Fibroblast of skin of left biceps (primary cell): Measurements from ENCODE around the gene PRR35.

Experiments
- DNase-seq, 2 experiments: peaks; one replicate each; pipeline ENCODE4 v3.0.0-alpha.2; 2013; ENCODE audit warnings: low read depth in 2 of 2

Gene PRR35

GRCh38 chr16:560204-560700 is at the start of gene PRR35:
PRR35 (plus strand) TSS chr16:560394; CDS start chr16:563295, 2,901 bp downstream.
- no peak for DNase-seq

- DNase-seq: no peak
Measured at GRCh38 chr16:512802-513201, 47.4 kb upstream of the PRR35 start.

GRCh38 chr16:513950-514349 is 46.2 kb upstream of the PRR35 start:
- DNase-seq: no peak

DNA sequence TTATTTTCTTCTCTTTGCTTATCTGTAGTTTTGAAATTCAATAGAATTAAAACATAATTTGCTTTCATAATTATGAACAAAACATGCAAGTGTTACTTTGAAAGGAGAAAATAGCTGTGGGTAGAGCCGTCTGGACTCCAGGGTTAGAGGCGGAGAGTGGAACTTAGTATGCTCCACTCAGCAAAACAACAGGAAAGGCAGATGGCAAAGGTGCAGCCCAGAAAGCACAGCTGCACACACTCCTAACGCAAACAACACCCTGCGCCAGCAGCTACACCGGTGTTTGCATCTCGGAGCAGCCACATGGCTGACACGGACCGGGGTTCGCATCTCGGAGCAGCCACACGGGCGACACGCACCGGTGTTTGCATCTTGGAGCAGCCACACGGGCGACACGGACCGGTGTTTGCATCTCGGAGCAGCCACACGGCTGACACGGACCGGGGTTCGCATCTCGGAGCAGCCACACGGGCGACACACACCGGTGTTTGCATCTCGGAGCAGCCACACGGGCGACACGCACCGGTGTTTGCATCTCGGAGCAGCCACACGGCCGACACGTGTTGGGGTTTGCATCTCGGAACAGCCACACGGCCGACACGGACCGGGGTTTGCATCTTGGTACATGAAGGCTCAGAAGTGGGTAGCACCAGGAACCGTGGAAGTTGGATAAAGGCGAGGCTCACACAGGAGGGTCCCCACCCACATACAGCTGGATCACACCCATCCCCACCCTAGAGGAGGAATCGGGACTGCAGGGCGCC is 44.8 kb upstream of the PRR35 start:
- DNase-seq: no peak

GRCh38 chr16:515939-516226 is 44.3 kb upstream of the PRR35 start:
- no peak for DNase-seq

DNA sequence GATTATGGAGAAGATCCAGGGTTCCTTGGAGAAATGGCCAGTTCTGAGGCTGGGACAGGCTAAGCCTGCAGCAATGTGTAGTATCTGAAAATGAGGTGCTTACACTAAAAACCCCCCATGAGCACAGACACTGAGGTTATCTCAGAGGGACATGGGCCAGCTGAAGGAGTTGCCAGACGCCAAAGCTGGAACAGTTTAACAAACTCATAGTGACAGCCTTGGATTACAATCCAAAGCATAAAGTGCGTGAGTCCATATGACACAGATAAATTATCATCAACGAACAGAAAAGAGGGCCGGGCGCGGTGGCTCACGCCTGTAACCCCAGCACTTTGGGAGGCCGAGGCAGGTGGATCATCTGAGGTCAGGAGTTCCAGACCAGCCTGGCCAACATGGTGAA is 43.9 kb upstream of the PRR35 start:
- no peak for DNase-seq

DNA sequence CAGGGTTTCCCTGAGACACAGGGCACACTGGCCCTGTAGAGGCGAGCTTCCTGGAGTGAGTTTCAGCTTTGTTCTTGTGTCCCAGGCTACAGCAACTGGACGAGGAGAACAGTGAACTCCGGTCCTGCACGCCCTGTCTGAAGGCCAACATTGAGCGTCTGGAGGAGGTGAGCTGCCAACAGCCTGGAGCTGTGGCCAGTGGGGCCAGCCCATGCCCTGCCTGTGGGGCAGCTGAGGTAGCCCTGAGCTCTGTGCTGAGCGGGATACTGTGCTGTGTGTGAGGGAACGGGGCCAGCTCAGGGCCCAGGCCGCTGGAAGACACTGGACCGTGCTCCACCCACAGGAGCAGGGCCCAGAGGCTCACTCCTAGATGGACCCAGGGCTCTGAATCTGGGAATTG is 41.3 kb upstream of the PRR35 start:
- no peak for DNase-seq

DNA sequence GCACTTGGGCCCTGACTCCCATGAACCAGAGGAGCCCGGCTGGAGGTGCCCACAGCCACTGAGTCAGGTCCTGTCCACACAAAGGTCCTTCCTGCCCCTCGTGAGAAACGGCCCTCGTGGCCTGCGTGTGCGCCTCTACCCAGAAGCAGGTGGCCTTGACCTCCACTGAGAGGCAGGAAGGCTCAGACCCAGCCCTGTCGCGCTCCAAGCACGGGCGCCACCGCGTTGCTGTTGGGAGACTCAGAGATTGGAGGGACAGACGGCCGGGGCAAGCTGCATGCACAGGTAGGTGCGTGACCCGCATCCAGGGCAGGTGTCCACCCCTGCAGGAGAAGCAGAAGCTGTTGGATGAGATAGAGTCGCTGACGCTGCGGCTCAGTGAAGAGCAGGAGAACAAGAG is 40.8 kb upstream of the PRR35 start:
- DNase-seq: no peak

DNA sequence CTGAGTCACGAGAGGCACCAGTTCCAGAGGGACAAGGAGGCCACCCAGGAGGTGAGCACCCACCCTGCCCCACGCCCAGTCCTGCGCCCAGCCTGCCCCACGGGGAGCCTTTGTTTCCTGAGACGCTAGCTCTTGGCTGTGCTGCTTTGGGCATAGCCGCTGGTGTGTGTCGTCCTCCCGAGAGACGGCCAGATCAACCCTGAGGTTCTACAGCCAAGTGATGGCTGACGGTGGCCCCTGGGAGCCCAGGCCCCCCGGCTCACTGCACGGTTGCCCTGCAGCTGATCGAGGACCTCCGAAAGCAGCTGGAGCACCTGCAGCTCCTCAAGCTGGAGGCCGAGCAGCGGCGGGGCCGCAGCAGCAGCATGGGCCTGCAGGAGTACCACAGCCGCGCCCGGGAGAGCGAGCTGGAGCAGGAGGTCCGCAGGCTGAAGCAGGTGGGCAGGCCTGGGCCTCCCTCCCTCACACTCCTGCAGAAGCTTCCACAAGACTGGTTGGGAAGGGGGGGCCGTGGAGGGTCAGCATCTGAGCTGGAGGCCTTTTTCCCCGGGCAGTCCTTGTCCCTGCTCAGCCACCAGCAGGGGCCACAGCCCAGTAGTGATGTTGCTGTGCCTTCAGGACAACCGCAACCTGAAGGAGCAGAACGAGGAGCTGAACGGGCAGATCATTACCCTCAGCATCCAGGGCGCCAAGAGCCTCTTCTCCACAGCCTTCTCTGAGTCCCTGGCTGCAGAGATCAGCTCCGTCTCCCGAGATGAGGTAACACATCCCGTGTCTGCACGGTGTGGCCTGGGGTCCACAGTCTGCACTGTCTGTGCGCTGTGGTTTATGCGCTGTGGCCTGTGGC is 40.1 kb upstream of the PRR35 start:
- DNase-seq: no peak

GRCh38 chr16:520847-521246 is 39.3 kb upstream of the PRR35 start:
- no peak for DNase-seq

DNA sequence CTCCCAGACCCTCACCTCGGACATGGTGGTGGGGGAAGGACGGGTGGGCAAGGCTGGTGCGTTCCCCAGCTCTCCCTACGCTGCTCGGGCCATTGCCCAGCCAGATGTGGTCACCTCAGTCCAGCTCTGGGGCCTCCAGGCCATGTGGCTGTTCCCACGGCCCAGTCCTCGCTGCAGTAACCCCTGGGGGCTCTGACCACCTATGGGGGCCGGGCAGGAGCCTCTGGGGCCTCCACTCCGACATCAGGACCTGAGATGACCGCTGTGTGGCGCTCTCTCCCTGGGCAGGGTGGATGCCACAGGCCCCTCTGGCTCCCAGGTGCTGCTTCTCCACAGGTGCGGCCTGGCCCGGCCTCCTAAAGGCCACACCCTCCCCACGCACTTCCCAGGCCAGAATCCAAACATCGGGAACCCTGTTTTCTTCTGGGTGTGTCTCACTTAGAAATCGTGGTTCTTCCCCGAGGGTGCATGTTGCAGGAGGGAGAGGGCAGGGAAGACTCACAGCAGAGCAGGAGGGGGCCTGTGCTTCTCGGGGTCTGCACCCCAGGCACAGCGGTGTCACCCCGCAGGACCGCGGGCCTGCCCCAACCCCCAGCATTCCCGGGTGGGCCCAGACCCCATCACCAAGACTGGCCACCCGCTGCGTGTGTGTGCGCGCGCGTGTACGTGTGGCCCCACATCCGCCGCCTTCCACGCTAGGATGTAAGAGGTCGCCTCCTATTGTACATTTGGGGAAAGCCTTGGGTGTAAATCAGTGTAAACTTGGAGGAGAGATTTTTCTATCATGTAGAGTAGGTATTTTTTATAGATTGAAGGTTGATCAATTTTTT is 38.6 kb upstream of the PRR35 start:
- DNase-seq: no peak

DNA sequence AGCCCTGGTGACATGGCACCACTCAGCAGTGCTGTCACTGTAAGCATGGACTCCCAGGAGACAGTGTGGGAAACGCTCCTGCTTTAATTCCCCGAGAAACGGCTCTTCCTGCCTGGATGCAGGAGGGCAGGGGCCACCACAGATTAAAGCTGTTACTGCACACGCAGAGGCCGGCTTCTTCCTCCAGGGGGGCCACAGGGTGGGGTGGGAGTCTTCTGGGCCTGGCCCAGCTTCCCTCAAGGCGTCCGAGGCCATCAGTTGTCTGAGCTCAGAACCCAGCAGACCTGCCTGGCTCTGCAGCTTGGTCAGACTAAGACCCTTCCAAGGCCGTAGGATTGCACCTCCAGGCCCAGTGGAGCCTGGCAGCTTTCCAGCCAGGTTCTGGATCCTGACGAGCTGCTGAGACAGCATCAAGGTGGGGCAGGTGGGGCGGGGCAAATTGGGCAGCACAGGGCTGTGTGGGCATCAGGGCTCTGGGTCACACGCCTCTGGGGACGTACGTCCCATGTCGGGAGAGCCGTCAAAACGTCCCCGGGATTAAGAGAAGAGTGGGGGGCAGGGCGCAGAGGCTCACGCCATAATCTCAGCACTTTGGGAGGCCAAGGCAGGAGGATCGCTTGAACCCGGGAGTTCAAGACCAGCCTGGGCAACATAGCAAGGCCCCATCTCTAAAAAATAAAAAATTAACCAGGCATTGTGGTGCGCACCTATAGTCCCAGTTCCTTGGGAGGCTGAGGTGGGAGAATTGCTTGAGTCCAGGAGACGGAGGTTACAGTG is 37.7 kb upstream of the PRR35 start:
- DNase-seq: no peak

DNA sequence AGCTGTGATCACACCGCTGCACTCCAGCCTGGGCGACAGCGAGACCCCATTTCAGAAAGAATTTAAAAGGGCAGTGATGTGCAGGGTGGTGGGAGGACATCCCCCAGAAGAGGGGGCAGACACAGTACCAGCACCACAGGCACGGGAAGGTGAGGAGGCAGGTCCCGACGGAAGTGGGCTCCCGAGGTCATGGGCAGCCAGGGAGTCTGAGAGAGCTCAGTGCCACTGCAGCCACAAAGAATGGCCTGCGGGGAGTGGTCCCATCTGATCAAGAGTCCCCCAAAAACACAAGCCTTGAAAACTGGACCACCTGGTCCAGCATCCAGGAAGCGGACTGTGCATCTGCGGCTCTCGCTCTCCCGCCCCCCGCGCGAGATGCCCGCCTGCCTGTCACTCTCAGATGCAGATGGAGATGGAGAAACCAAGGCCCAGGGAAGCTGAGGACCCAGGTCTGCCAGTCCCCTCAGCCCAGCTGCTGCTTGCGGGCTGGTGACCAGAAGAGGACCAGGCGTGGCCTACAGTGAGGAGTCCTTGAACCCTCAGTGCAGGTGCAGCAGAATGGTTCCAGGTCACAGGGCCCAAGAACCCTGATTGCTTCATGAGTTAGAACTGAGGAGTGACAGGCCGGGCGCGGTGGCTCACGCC is 37.0 kb upstream of the PRR35 start:
- no peak for DNase-seq

GRCh38 chr16:524274-525040 is 35.7 kb upstream of the PRR35 start:
- no peak for DNase-seq

GRCh38 chr16:525123-525519 is 35.1 kb upstream of the PRR35 start:
- no peak for DNase-seq

GRCh38 chr16:525520-526180 is 34.5 kb upstream of the PRR35 start:
- peak; percentile 12 to 27 for DNase-seq

DNA sequence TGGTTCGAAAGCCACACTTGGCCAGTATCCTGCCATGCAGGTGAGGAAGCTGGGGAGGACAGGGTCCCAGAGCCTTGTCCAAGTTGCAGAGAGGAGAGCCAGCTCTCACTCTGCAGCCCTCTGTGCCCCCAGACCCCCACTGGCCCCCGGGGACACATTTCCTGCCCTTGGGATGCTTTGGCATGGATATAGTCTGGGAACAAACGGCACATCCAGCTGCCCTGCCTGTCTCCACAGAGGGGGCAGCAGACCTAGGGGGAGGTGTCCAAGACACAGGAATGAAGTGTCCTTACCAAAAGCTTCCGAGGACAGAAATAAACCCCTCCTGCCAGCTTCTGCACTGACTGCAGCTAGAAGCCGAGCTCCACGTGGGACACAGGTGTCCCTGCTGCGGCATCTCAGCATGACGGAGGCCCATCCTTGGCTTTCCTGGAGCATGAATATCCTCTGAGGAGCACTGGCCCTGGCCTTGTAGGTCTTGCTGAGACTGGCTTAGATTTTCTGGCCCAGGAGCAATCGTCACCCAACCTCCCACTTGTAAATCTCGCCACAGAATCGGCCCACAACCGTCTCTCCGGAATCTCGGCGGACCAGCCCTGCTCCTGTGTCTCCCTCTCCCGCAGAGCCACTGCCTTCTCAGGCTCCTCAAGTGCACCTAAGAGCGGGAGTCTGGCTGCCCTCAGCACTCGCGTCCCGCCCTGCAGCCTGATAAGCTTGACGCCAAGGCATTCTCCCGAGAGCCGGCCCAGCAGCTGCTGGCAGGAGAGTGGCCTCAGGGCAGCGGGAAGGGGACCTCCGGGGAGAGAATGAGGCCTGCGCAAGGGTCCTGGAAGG is 33.8 kb upstream of the PRR35 start:
- DNase-seq: no peak

GRCh38 chr16:527015-527903 is 32.9 kb upstream of the PRR35 start, which contains the start of gene CAPN15:
CAPN15 (plus strand) TSS chr16:527712; CDS start chr16:546839, 19,127 bp downstream.
- DNase-seq: peak; percentile 56
